ENCODE measurements around the gene PALM.
A peak's percentile ranks its signal among the peaks of the same experiment; 100 is the strongest.
"Not testable (repeated sequence)": the region's sequence is repeated elsewhere in the genome, so short reads cannot be mapped to it uniquely, and the experiment has no call there.

Gene PALM

DNA sequence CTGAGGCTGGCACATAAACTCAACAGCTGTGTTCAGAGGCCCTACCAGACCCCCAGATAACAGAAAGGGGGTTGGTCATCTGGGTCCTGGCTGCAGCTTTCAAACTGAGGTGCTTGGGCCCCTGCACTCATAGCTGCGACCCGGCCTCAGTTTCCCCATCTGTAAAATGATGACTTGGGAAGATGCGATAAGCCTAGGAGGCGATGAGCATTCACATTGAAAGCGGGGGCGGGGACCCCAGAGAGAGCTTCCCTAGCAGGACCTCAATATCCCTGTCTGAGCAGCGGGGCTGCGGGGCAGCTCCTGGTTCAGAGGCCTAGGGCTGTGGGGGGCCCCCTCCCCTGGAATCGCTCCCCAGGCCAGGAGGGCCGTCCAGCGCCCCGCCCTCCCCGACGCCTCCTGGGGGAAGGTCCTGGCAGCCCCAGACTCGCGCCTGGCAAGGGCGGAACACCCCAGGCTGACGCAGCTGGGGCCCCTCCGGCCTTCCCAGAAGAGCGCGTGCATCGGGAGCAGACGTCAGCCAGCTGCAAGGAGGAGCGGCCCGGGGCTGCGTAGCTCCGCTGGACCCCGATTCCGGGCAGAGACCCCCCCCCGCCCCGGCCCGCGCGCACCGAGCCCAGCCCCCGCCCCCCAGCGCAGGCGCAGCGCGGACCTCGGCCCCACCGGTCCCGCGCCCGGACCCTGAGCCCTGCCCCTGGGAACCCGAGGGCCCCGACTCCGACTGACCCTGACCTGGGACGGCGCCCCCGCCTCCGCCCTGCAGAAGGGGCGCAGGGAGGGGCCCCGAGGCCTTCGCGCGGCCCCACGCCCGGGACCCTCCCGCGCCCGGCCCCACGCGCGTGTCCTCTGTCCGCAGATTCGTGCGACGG is 29.1 kb upstream of the PALM start:
- DNase-seq: peak; percentile 45

DNA sequence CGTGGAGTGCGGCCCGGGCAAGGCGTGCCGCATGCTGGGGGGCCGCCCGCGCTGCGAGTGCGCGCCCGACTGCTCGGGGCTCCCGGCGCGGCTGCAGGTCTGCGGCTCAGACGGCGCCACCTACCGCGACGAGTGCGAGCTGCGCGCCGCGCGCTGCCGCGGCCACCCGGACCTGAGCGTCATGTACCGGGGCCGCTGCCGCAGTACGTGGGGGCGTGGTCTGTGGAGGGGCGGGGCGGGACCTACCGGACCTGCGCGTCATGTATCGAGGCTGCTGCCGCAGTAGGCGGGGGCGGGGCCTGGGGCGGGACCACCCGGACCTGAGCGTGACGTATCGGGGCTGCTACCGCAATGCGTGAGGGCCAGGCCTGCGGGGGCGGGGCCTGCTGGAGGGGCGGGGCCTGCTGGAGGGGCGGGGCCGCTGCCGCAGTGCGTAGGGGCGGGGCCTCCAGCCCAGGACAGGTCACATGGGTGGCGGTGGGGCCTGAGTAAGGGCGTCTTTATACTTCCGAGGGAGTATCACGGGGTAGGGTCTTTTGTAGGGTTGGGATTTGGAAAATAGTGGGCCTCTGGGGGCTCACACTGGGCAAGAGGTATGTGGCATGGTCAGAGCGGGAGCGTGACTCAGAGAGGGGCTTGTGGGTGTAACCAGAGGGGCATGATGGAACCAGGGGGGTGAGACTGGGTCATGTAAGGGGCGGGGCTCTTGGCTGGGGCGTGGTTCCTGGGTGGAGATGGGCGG is 28.3 kb upstream of the PALM start:
- peak; percentile 100 for DNase-seq

GRCh38 chr19:681029-682019 is 27.4 kb upstream of the PALM start:
- DNase-seq: no peak

DNA sequence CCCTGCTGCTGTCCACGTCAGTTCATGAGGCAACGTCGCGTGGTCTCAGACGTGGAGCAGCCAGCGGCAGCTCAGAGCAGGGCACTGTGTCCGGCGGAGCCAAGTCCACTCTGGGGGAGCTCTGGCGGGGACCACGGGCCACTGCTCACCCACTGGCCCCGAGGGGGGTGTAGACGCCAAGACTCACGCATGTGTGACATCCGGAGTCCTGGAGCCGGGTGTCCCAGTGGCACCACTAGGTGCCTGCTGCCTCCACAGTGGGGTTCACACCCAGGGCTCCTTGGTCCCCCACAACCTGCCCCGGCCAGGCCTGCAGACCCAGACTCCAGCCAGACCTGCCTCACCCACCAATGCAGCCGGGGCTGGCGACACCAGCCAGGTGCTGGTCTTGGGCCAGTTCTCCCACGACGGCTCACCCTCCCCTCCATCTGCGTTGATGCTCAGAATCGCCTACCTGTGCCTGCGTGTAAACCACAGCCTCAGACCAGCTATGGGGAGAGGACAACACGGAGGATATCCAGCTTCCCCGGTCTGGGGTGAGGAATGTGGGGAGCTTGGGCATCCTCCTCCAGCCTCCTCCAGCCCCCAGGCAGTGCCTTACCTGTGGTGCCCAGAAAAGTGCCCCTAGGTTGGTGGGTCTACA is 25.9 kb upstream of the PALM start:
- no peak for DNase-seq

DNA sequence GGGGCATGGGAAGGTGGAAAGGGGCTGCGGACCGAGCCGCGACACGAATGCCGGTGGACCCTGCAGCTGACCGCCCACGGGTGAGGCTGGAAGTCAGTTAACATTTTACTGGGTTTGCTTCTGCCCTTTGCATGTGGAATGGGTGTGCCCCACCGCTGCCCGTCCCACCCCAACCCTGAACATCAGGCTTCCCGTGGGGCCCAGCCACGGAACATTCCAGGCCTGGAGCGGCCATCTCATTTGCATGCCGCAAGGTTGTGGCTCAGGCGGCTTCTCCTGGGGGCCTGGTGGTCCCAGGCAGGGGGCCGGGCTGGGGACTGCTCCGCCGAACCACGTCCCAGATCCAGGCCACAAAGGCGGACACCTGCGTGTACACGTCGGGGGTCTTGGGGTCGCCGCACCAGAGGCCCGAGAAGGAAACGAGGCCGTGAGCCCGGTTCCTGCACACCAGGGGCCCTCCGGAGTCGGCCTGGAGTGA is 23.2 kb upstream of the PALM start:
- no peak for DNase-seq

DNA sequence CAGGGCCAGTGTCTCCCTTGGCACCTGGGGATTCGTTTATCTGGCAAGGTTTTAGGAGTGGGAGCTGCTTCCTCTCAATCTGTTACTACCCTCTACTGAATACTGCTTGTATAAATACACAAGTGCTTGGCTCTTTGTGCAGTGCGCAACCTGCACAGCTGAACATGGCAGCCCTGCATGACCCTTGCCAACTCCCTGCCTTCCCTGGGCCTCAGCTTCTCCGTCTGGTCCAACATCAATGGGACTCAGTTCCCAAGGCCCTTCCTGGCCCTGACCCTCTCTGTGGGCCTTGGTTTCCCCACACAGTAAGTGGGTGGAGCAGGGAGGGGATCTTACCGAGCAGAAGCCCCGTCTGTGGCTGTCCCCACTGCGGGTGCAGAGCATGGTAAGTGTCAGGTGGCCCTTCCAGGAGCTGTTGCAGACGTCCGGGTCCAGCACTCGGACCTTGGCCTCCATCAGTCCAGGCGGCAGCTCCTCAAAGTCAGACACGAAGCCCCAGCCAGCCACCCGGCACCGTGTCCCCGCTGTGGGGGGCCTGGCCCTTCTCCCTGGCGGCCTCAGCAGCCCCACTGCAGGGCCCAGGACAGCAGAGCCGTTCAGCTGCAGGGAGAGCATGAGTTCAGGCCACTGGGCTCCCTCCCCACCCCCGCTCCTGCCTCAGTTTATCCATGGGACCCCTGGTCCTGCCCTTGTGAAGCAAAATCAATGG is 22.0 kb upstream of the PALM start:
- no peak for DNase-seq

DNA sequence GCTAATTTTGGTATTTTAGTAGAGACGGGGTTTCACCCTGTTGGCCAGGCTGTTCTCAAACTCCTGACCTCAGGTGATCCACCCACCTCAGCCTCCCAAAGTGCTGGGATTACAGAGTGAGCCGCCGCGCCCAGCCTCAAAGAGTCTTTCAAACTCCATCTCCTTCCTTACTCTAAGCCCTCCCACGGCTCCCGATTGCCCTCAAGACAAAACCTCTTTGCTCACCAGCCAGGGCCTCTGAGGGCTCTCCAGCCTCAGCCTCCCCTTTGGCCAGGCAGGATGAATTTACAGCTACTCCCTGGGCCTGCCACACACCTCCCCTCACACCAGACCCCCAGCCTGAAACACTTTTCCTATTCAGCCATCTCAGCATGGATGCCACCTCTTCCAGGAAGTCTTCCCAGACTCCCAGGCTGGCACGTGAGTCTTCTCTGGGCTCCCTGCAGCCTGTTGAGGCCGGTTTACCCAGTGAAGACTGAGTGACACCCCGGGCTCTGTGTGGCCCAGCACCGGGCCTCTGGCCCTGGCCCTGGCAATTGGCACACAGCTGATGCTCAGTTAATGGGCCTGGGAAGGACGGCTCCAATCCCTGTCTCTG is 21.1 kb upstream of the PALM start:
- DNase-seq: no peak

GRCh38 chr19:688214-688613 is 20.5 kb upstream of the PALM start:
- DNase-seq: no peak

GRCh38 chr19:688992-689391 is 19.7 kb upstream of the PALM start:
- DNase-seq: no peak

DNA sequence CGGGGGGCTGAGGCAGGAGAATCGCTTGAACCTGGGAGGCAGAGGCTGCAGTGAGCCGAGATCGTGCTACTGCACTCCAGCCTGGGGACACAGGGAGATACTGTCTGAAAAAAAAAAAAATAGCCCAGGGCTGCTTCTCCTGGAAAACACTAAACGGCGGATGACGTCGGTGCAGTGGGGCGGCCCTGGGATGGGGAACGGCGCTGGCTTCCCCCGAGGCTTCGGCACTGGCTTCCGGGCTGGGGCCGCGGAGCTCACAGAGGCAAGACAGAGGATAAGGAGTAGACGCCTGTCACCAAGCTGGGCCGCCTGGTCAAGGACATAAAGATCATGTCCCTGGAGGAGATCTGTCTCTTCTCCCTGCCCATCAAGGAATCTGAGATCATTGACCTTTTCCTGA is 18.5 kb upstream of the PALM start:
- DNase-seq: no peak

- DNase-seq: no peak
These were observed 14.0 kb upstream of the PALM start for GRCh38 chr19:694481-695351.

- DNase-seq: no peak
These were observed 13.3 kb upstream of the PALM start, which contains the start of gene PRSS57 for GRCh38 chr19:695352-695949. PRSS57 (minus strand) TSS chr19:695452; CDS start chr19:695430, 22 bp downstream.

DNA sequence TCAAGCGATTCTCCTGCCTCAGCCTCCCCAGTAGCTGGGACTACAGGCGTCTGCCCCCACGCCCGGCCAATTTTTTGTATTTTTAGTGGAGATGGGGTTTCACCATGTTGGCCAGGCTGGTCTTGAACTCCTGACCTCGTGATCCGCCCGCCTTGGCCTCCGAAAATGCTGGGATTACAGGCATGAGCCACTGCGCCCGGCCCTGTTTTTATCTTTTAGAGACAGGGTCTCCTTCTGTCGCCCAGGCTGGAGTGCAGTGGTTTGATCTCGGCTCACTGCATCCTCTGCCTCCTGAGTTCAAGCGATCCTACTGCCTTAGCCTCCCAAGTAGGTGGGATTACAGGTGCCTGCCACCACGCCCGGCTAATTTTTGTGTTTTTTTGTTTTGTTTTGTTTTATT is 10.2 kb upstream of the PALM start:
- DNase-seq: not testable (repeated sequence)

DNA sequence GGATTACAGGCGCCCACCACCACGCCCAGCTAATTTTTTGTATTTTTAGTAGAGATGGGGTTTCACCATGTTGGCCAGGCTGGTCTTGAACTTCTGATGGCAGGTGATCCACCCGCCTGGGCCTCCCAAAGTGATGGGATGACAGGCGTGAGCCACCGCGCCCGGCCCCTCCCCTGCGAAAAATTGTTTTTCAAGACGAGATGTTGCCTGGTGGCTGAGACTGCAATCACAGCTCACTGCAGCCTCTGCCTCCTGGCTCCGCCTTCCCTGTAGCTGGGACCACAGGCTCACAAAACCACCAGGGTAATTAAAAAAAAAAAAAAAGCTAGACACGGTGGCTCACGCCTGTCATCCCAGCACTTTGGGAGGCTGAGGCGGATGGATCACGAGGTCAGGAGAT is 8.8 kb upstream of the PALM start:
- DNase-seq: not testable (repeated sequence)

DNA sequence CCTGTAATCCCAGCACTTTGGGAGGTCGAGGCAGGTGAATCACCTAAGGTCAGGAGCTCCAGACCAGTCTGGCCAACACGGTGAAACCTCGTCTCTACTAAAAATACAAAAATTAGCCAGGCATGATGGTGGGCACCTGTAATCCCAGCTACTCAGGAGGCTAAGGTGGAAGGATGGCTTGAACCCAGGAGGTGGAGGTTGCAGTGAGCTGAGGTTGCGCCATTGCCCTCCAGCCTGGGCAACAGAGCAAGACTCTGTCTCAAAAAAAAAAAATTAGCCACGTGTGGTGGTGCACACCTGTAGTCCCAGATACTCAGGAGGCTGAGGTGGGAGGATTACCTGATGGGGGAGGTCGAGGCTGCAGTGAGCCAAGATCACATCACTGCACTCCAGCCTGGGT is 5.9 kb upstream of the PALM start:
- DNase-seq: not testable (repeated sequence)

- no peak for DNase-seq
These were observed 5.4 kb upstream of the PALM start for GRCh38 chr19:703329-703650.

DNA sequence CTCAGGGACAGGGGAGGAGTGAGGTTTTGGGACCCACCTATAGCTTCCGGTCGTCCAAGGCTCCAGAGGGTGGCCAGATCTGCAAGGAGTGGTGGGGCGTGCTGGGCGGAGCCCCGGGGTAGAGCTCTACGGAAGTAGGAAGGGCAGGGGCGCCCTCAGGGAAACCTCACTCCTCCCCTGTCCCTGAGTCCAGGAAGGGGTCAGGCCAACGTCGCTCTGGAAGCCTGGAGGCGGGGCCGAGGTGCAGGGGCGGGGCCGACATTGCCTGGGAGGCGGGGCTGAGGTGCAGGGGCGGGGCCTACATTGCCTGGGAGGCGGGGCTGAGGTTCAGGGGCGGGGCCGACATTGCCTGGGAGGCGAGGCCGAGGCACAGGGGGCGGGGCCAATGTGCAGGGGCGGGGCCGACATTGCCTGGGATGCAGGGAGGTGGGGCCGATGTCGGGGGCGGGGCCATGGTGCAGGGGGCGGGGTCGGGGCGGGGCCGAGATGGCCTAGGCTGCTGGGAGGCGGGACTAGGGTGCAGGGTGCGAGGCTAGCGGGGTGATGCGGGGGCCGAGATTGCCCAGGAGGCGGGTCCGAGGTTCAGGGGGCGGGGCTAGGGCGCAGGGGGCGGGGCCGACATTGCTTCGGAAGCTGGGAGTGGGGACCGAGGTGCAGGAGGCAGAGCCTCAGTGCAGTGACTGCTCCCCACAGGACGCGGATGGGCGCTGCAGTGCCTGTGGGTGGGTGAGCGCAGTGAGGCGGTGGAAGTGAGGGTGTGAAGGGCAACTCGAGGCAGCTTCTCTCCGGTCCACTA is 4.9 kb upstream of the PALM start:
- peak; percentile 65 for DNase-seq

- no peak for DNase-seq
These were observed 4.3 kb upstream of the PALM start for GRCh38 chr19:704447-704741.

All from CD4-positive, alpha-beta T cell treated with Interleukin-21 for 1 hour (primary cell).